ENCODE data around the gene SOAT2. TPM values are rescaled to one million over a fixed set of nuclear protein-coding genes. Genes with fewer than 3 reads are reported as not detected.
"Not testable (repeated sequence)": the region's sequence is repeated elsewhere in the genome, so short reads cannot be mapped to it uniquely, and the experiment has no call there.

SOAT2 gene
- total and polyA plus RNA-seq, 5 experiments from 2014 or later = 0.42 to 0.80 (median 0.71) TPM

GRCh38 chr12:53101931-53102781 lies 1.1 kb upstream of the SOAT2 start:
- ATAC-seq (no peak), DNase-seq (no peak)
- H3K4me3 Mint-ChIP-seq = peak overlapping the region in 7 of 10 donors; percentile 24 to 84 (median 64)
- H3K27ac Mint-ChIP-seq = peak overlapping the region; percentile 82 to 94 (median 91)
- no peaks in the 10 kb centered on the region for H3K27me3 Mint-ChIP-seq
- H3K36me3 Mint-ChIP-seq = peaks cover 0 to 3% (median 0%) of the 10 kb centered on the region in 3 donors
- POLR2A ChIA-PET = interaction anchor here (0.6 to 2.8 kb wide), 19 partner anchors 8 to 740 kb away, joined by 3 to 23 read pairs (median 5); partner anchors contain the start of genes AAAS, CSAD, SPRYD3 and ZNF740
- no peaks in the 10 kb centered on the region for H3K9me3 Mint-ChIP-seq
- peaks cover 42 to 63% (median 58%) of the 10 kb centered on the region in 4 donors for H3K4me1 Mint-ChIP-seq

- peaks cover 0 to 3% (median 0%) of the 10 kb centered on the region in 3 donors for H3K36me3 Mint-ChIP-seq
- POLR2A ChIA-PET = interaction anchor here (0.7 to 2.8 kb wide), 11 partner anchors 17 to 218 kb away, joined by 3 to 23 read pairs (median 5); partner anchors contain the start of genes AAAS, CSAD, SPRYD3 and ZNF740
- peaks cover 33 to 53% (median 44%) of the 10 kb centered on the region in 4 donors for H3K4me1 Mint-ChIP-seq
- peak overlapping the region in 8 of 10 donors; percentile 29 to 84 (median 64) for H3K4me3 Mint-ChIP-seq
- H3K27me3 Mint-ChIP-seq = no peaks in the 10 kb centered on the region
- H3K9me3 Mint-ChIP-seq = no peaks in the 10 kb centered on the region
- H3K27ac Mint-ChIP-seq = peak overlapping the region; percentile 63 to 94 (median 80)
- ATAC-seq (peak in 1 of 2 donors; percentile 11), DNase-seq (peak in 3 of 10 donors; percentile 10 to 22 (median 15))
Measured at GRCh38 chr12:53103860-53104305, 597 bp downstream of the SOAT2 start.

GRCh38 chr12:53105256-53105655 lies 2.0 kb downstream of the SOAT2 start:
- POLR2A ChIA-PET = no interaction called here
- Mint-ChIP-seq H3K27ac (peak overlapping the region in 3 of 10 donors; percentile 44 to 71 (median 53)), H3K9me3 (no peaks in the 10 kb centered on the region), H3K36me3 (peaks cover 0 to 3% (median 0%) of the 10 kb centered on the region in 3 donors), H3K27me3 (no peaks in the 10 kb centered on the region), H3K4me1 (peaks cover 27 to 47% (median 37%) of the 10 kb centered on the region in 4 donors), H3K4me3 (peak overlapping the region in 4 of 10 donors; percentile 20 to 72 (median 32))
- DNase-seq = no peak
- ATAC-seq = no peak

- no peak for DNase-seq
- no peak for ATAC-seq
- H3K4me1 Mint-ChIP-seq = peaks cover 27 to 44% (median 35%) of the 10 kb centered on the region in 4 donors
- POLR2A ChIA-PET = no interaction called here
- H3K4me3 Mint-ChIP-seq = peak overlapping the region in 1 of 10 donors; percentile 26
- peaks cover 0 to 3% (median 0%) of the 10 kb centered on the region in 3 donors for H3K36me3 Mint-ChIP-seq
- no peaks in the 10 kb centered on the region for H3K27me3 Mint-ChIP-seq
- peak overlapping the region in 7 of 10 donors; percentile 27 to 92 (median 48) for H3K27ac Mint-ChIP-seq
- no peaks in the 10 kb centered on the region for H3K9me3 Mint-ChIP-seq
Measured at GRCh38 chr12:53105712-53106439, 2.6 kb downstream of the SOAT2 start.

GRCh38 chr12:53107122-53107521 lies 3.8 kb downstream of the SOAT2 start:
- H3K9me3 Mint-ChIP-seq = no peaks in the 10 kb centered on the region
- H3K27me3 Mint-ChIP-seq = no peaks in the 10 kb centered on the region
- peaks cover 0 to 3% (median 0%) of the 10 kb centered on the region in 3 donors for H3K36me3 Mint-ChIP-seq
- DNase-seq (no peak), ATAC-seq (no peak)
- H3K27ac Mint-ChIP-seq = peak overlapping the region in 2 of 10 donors; percentile 25 to 36
- POLR2A ChIA-PET = interaction anchor here (0.7 kb wide), 1 partner anchor 181 kb away, joined by 6 read pairs; no protein-coding TSS in a partner anchor
- no peak overlapping the region for H3K4me3 Mint-ChIP-seq
- peaks cover 23 to 37% (median 29%) of the 10 kb centered on the region in 4 donors for H3K4me1 Mint-ChIP-seq

GRCh38 chr12:53112431-53112830 lies 9.1 kb downstream of the SOAT2 start:
- not testable (repeated sequence) for H3K36me3 Mint-ChIP-seq, DNase-seq, H3K27me3 Mint-ChIP-seq, H3K9me3 Mint-ChIP-seq, ATAC-seq, H3K4me3 Mint-ChIP-seq, H3K4me1 Mint-ChIP-seq, H3K27ac Mint-ChIP-seq
- POLR2A ChIA-PET = interaction anchor here (0.7 to 1.2 kb wide), 3 partner anchors 10 to 49 kb away, joined by 3 to 5 read pairs (median 3); partner anchors contain the start of gene SOAT2

- Mint-ChIP-seq H3K27me3 (no peaks in the 10 kb centered on the region), H3K27ac (no peak overlapping the region)
Measured at GRCh38 chr12:53113136-53113705, 9.9 kb downstream of the SOAT2 start.

GRCh38 chr12:53113951-53114350 lies 10.7 kb downstream of the SOAT2 start:
- H3K36me3 Mint-ChIP-seq = peaks cover 0 to 3% (median 0%) of the 10 kb centered on the region in 3 donors
- H3K27ac Mint-ChIP-seq = no peak overlapping the region
- ATAC-seq = no peak
- H3K4me1 Mint-ChIP-seq = no peaks in the 10 kb centered on the region
- H3K27me3 Mint-ChIP-seq = no peaks in the 10 kb centered on the region
- H3K9me3 Mint-ChIP-seq = no peaks in the 10 kb centered on the region
- POLR2A ChIA-PET = interaction anchor here (1.0 kb wide), 1 partner anchor 11 kb away, joined by 3 read pairs; the partner anchor contains the start of gene SOAT2
- no peak overlapping the region for H3K4me3 Mint-ChIP-seq
- DNase-seq = no peak

More at GRCh38 chr12:53113136-53113705, 9.9 kb downstream of the SOAT2 start:
- no peak for ATAC-seq
- Mint-ChIP-seq H3K4me3 (no peak overlapping the region), H3K9me3 (no peaks in the 10 kb centered on the region), H3K4me1 (no peaks in the 10 kb centered on the region), H3K36me3 (no peaks in the 10 kb centered on the region)
- DNase-seq = no peak
- POLR2A ChIA-PET = interaction anchor here (0.6 kb wide), 2 partner anchors 126 to 279 kb away, joined by 7 read pairs; no protein-coding TSS in a partner anchor

GRCh38 chr12:53115112-53115890 lies 12.0 kb downstream of the SOAT2 start:
- peaks cover 0 to 6% (median 0%) of the 10 kb centered on the region in 3 donors for H3K36me3 Mint-ChIP-seq
- H3K27ac Mint-ChIP-seq = no peak overlapping the region
- H3K4me3 Mint-ChIP-seq = no peak overlapping the region
- H3K4me1 Mint-ChIP-seq = peaks cover 0 to 2% (median 0%) of the 10 kb centered on the region in 4 donors
- no peak for DNase-seq
- no peak for ATAC-seq
- POLR2A ChIA-PET = interaction anchor here (1.4 kb wide), 1 partner anchor 66 kb away, joined by 3 read pairs; the partner anchor contains the start of genes CSAD and ZNF740
- H3K27me3 Mint-ChIP-seq = no peaks in the 10 kb centered on the region
- no peaks in the 10 kb centered on the region for H3K9me3 Mint-ChIP-seq

GRCh38 chr12:53115891-53116648 lies 12.8 kb downstream of the SOAT2 start:
- Mint-ChIP-seq H3K36me3 (peaks cover 0 to 9% (median 0%) of the 10 kb centered on the region in 3 donors), H3K27ac (no peak overlapping the region), H3K9me3 (no peaks in the 10 kb centered on the region), H3K4me3 (no peak overlapping the region), H3K4me1 (peaks cover 0 to 2% (median 0%) of the 10 kb centered on the region in 4 donors), H3K27me3 (no peaks in the 10 kb centered on the region)
- POLR2A ChIA-PET = interaction anchor here (0.5 to 1.4 kb wide), 2 partner anchors 65 to 382 kb away, joined by 3 read pairs; partner anchors contain the start of genes CSAD and ZNF740
- no peak for DNase-seq
- no peak for ATAC-seq
